Omental fat pad (tissue), 4 donors: ENCODE data around the gene NEK7. TPM values are rescaled to one million over a fixed set of nuclear protein-coding genes. Genes with fewer than 3 reads are reported as not detected.
"Not testable (repeated sequence)": the region's sequence is repeated elsewhere in the genome, so short reads cannot be mapped to it uniquely, and the experiment has no call there.

Experiments used
- ATAC-seq: fragments of 150-250 bp; one replicate; pipeline ENCODE4 v1.9.1; 2016; ENCODE audit warnings: mild to moderate bottlenecking, moderate library complexity; ENCODE audit not compliant: low FRiP score
- DNase-seq: peaks from one replicate; pipeline ENCODE4 v3.0.0-alpha.2; 2019; ENCODE audit warnings: low spot score
- CTCF ChIP-seq, 3 donors: fragments of 450-650 bp; IDR thresholded peaks; one replicate each; pipeline ENCODE4 v1.5.1; 2016 to 2017; ENCODE audit warnings: antibody characterized with exemption in 3 of 3, mild to moderate bottlenecking in 3 of 3, moderate library complexity in 2 of 3
- total RNA-seq, 4 donors: library from RNA; depleted of rRNA; stranded (reverse); fragments of >200 nt; gene quantifications; one replicate each; pipeline ENCODE4 v1.1.0, GENCODE V29; 2016

The NEK7 gene
- total RNA-seq, 4 donors from 2014 or later, result 75.0 to 115 (median 89.9) TPM

GRCh38 chr1:198187973-198188588 is 31.3 kb downstream of the NEK7 start:
- ATAC-seq (no peak), DNase-seq (no peak)
- TF ChIP-seq CTCF (IDR thresholded peaks at IDR 0.05), result no peak

DNA sequence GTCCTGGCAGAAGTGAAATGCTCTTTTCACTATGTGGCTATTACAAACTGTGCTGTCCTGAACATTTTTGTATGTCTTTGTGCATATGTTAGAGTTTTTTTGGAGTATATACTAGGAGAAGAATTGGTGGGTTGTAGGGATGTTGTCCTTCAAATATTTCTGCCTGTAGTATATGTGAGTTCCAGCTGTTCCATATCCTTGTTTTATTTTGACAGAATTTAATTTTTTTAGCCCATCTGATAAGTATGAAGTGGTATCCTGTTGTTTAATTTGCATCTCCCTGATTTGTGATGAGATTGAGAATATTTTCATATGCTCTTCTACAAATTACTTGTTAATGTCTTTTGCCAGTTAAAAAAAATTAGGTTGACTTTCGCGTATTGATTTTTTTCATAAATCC is 34.3 kb downstream of the NEK7 start:
- no peak for DNase-seq
- TF ChIP-seq CTCF (IDR thresholded peaks at IDR 0.05), result no peak
- no peak for ATAC-seq

- ATAC-seq, DNase-seq: not testable (repeated sequence)
Measured at GRCh38 chr1:198193871-198194270, 37.1 kb downstream of the NEK7 start.

DNA sequence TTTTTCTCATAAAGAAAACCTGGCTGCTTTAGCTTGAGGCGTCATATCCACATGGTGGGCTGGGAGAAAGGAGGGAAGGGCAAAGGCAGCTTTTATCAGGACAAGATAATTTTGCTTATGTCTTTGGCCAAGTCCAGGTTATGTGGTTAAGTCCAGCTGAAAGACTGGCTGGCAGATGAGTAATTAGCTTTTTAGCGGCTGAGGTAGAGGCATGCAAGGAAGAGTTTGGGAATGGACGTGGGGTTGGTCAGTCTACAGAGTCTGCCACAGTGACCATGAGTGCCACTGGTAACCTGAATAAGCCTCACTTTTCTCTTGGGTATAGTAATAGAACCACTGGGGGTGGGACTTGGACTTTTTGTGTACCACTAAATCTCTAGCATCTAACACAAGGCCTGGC is 39.8 kb downstream of the NEK7 start:
- ATAC-seq (peak; percentile 73), DNase-seq (no peak)
- no peak for TF ChIP-seq CTCF (IDR thresholded peaks at IDR 0.05)

DNA sequence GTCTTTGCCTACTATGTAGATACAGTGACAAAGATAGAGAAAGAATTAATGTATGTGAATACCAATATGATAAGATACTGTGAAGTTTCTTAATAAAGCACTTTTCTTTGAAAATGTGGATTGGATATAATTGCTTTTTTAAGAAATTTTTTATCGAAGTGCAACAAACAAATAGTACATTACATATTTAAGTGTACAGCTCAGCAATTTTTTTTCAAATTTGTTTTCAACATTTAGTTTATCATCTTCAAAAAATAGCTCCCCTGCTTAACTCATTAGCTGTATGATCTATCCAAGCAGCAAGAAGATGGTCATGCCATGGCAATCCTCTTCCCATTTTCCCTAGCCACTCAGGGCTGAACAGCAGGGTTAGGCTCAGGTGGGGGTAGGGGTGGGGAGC is 40.5 kb downstream of the NEK7 start:
- ATAC-seq, result no peak
- no peak for TF ChIP-seq CTCF (IDR thresholded peaks at IDR 0.05)
- no peak for DNase-seq

DNA sequence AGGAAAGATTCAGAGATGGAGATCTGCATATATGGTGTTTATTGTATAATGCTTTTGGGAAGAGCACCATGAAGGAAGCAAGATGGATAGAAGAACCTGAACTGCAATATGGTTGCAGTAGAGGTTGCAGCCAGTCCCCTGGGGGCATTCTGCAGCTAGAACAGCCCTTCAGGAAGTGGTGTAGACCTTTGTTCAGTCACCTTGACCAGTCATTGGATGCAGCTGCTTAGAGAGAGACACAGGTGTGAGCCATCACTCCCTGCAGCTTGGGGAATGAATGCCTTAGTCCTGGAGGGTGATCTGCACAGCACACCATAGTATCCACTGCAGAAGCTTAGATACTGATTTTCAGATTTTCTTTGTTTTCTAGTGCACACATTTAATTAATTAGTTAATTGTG is 42.3 kb downstream of the NEK7 start:
- TF ChIP-seq CTCF (IDR thresholded peaks at IDR 0.05), result no peak
- DNase-seq, result no peak
- no peak for ATAC-seq

GRCh38 chr1:198201956-198202784 is 45.4 kb downstream of the NEK7 start:
- ATAC-seq, result no peak
- no peak for DNase-seq
- no peak for TF ChIP-seq CTCF (IDR thresholded peaks at IDR 0.05)
